HL-60 (cell line): Measurements from ENCODE around the gene FOXL3.

Experiments
- DNase-seq, 2 experiments: peaks; one replicate each; pipeline ENCODE4 v3.0.0-alpha.2; 2010 to 2020; ENCODE audit warnings: low read depth in 1 of 2, low spot score in 1 of 2
- H3K27ac ChIP-seq: fragments of 250-450 bp; sonication (Bioruptor Pico); replicated peaks from 2 replicates; pipeline ENCODE4 v1.5.1; 2020; ENCODE audit warnings: mild to moderate bottlenecking, moderate library complexity
- H3K27me3 ChIP-seq: fragments of 250-450 bp; sonication (Bioruptor Pico); 2 replicates; pipeline ENCODE4 v1.5.1; 2021; ENCODE audit warnings: mild to moderate bottlenecking, moderate library complexity; ENCODE audit not compliant: insufficient read depth, poor library complexity, severe bottlenecking
- H3K4me3 ChIP-seq: replicated peaks from 2 replicates; pipeline ENCODE4 v1.5.1; 2011; ENCODE audit warnings: mild to moderate bottlenecking, control low read depth, low read length; ENCODE audit not compliant: insufficient read depth
- GABPA ChIP-seq: IDR thresholded peaks from 2 replicates; pipeline ENCODE4 v1.6.1; 2012; ENCODE audit warnings: low read depth
- POLR2AphosphoS5 ChIP-seq: IDR thresholded peaks from 2 replicates; pipeline ENCODE4 v1.6.1; 2012; ENCODE audit warnings: low read depth
- SPI1 ChIP-seq: IDR thresholded peaks from 2 replicates; pipeline ENCODE4 v1.6.1; 2012; ENCODE audit warnings: low read depth, mild to moderate bottlenecking, borderline replicate concordance
- TF ChIP-seq, protein P1 (sequence below): IDR thresholded peaks from 2 replicates; pipeline ENCODE4 v1.6.1; 2012; ENCODE audit warnings: low read depth; ENCODE audit not compliant: insufficient replicate concordance
- TF ChIP-seq, protein P2 (sequence below): IDR thresholded peaks from one replicate; pipeline ENCODE4 v1.5.1; 2011; ENCODE audit warnings: low read length, control low read depth, inconsistent platforms; ENCODE audit not compliant: insufficient read depth

The FOXL3 gene

DNA sequence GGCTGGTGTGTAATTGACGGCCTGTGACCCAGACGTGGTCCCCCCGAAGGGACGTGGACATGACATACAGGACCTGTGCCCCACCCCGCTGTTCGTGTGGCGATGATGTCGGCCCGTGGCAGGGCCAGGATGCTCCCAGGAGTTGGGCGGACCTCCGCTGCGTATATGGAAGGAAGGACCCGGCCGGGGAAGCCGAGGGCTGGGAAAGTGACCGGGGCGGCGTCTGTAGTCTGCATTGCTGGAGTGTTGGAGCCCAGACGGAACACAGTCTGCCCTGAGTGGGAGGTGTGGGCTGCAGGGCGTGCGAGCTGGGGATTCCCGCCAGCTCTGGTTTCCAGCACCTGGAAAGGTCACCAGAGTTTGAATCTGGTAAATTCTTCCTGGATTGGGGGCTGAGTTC lies 45.0 kb upstream of the FOXL3 start:
- Histone ChIP-seq H3K27ac (no peak overlapping the region), H3K27me3 (no peaks in the 10 kb centered on the region), H3K4me3 (no peak overlapping the region)
- TF ChIP-seq POLR2AphosphoS5 (no peak), GABPA (no peak), SPI1 (no peak)
- TF ChIP-seq, protein P1, sequence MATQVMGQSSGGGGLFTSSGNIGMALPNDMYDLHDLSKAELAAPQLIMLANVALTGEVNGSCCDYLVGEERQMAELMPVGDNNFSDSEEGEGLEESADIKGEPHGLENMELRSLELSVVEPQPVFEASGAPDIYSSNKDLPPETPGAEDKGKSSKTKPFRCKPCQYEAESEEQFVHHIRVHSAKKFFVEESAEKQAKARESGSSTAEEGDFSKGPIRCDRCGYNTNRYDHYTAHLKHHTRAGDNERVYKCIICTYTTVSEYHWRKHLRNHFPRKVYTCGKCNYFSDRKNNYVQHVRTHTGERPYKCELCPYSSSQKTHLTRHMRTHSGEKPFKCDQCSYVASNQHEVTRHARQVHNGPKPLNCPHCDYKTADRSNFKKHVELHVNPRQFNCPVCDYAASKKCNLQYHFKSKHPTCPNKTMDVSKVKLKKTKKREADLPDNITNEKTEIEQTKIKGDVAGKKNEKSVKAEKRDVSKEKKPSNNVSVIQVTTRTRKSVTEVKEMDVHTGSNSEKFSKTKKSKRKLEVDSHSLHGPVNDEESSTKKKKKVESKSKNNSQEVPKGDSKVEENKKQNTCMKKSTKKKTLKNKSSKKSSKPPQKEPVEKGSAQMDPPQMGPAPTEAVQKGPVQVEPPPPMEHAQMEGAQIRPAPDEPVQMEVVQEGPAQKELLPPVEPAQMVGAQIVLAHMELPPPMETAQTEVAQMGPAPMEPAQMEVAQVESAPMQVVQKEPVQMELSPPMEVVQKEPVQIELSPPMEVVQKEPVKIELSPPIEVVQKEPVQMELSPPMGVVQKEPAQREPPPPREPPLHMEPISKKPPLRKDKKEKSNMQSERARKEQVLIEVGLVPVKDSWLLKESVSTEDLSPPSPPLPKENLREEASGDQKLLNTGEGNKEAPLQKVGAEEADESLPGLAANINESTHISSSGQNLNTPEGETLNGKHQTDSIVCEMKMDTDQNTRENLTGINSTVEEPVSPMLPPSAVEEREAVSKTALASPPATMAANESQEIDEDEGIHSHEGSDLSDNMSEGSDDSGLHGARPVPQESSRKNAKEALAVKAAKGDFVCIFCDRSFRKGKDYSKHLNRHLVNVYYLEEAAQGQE: no peak
- TF ChIP-seq, protein P2, sequence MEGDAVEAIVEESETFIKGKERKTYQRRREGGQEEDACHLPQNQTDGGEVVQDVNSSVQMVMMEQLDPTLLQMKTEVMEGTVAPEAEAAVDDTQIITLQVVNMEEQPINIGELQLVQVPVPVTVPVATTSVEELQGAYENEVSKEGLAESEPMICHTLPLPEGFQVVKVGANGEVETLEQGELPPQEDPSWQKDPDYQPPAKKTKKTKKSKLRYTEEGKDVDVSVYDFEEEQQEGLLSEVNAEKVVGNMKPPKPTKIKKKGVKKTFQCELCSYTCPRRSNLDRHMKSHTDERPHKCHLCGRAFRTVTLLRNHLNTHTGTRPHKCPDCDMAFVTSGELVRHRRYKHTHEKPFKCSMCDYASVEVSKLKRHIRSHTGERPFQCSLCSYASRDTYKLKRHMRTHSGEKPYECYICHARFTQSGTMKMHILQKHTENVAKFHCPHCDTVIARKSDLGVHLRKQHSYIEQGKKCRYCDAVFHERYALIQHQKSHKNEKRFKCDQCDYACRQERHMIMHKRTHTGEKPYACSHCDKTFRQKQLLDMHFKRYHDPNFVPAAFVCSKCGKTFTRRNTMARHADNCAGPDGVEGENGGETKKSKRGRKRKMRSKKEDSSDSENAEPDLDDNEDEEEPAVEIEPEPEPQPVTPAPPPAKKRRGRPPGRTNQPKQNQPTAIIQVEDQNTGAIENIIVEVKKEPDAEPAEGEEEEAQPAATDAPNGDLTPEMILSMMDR: no peak
- no peak for DNase-seq

DNA sequence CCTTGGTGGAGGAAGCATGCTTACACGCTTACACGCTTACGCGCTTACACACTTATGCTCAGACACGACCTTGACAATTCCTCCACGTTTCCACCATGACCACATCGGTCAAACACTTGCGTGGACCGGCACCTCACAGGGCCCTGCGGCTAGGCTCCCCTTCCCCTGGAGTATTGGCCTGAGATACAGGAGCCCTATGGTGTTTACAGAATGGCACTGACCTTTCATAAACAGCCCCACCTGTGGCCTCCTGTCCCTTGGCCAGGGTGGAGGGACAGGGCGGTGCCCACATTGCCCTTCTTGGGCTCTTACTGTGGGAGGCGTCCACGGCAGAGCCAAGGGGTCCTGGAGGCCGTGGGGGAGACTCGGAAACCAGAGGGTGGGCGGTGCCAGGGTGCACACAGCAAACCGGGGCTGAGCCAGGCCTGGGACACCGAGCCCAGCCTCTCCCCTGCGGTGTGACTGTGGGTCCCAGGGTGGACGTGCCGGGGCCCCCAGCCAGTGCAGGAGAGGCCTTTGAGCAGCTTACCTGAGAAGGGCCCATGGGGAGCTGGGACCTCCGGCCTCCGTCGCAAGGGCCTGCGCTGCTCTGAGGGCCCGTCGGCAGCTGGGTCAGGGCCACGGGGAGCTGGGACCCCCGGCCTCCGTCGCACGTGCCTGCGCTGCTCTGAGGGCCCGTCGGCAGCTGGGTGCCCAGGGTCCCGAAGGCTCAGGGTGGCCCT lies 44.2 kb upstream of the FOXL3 start:
- no peak for TF ChIP-seq POLR2AphosphoS5
- TF ChIP-seq, protein P1: no peak
- no peak for TF ChIP-seq SPI1
- TF ChIP-seq, protein P2: no peak
- TF ChIP-seq GABPA: no peak
- Histone ChIP-seq H3K27ac (no peak overlapping the region), H3K27me3 (no peaks in the 10 kb centered on the region), H3K4me3 (no peak overlapping the region)
- no peak for DNase-seq

DNA sequence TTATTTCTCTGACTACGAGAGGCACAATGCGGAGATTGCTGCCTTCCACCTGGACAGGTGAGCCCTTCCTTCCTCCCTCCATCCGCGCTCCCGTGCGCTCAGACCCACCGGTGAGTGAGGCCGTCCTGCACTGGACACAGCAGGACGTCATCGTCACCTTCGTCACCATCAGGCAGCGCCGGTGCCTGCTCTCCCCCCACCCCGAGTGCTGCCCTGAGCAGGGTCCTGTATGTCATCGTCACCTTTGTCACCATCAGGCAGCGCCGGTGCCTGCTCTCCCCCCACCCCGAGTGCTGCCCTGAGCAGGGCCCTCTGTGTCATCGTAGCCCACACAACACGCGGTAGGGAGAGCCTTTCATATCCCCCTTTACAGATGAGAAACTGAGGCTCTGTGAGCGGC lies 43.5 kb upstream of the FOXL3 start:
- H3K27ac ChIP-seq: no peak overlapping the region
- no peak for TF ChIP-seq POLR2AphosphoS5
- TF ChIP-seq SPI1: no peak
- TF ChIP-seq, protein P1: no peak
- TF ChIP-seq, protein P2: no peak
- TF ChIP-seq GABPA: no peak
- no peak overlapping the region for H3K4me3 ChIP-seq
- no peaks in the 10 kb centered on the region for H3K27me3 ChIP-seq
- no peak for DNase-seq
